Activated naive CD8-positive, alpha-beta T cell (primary cell): ENCODE data around the gene APOL2.
"Not testable (repeated sequence)": the region's sequence is repeated elsewhere in the genome, so short reads cannot be mapped to it uniquely, and the experiment has no call there.

Experiments used
- H3K27ac Mint-ChIP-seq: one replicate; pipeline ENCODE4 v1.8.0; 2021; ENCODE audit warnings: mixed read lengths
- H3K27me3 Mint-ChIP-seq: one replicate; pipeline ENCODE4 v1.8.0; 2021; ENCODE audit warnings: mixed read lengths
- H3K36me3 Mint-ChIP-seq: one replicate; pipeline ENCODE4 v1.8.0; 2021; ENCODE audit warnings: mixed read lengths
- H3K4me1 Mint-ChIP-seq: one replicate; pipeline ENCODE4 v1.8.0; 2021; ENCODE audit warnings: low read depth, mixed read lengths
- H3K4me3 Mint-ChIP-seq: one replicate; pipeline ENCODE4 v1.8.0; 2021; ENCODE audit warnings: mild to moderate bottlenecking, mixed read lengths
- H3K9me3 Mint-ChIP-seq: one replicate; pipeline ENCODE4 v1.8.0; 2021; ENCODE audit warnings: low read depth, mixed read lengths

APOL2 gene

DNA sequence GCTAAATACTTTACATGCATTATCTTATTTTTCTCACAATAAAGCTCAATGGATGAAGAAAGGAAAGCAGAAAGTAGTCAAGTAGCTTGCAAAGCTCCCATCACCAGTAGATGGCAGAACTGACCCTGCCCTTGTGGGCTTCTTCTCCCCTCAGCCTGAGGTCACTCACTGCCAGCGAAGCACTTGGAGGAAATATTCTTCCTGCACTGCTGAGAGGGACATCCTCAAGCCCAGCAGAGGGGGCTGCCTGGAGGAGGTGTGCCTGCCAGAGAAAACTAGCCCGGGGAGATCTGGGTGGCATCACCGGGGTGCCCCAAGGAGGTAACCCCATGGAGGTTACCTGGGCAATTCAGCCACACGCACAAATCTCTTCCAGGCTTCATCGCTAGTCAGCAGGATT lies 44.4 kb downstream of the APOL2 start:
- no peaks in the 10 kb centered on the region for H3K9me3 Mint-ChIP-seq
- no peak overlapping the region for H3K4me3 Mint-ChIP-seq
- no peaks in the 10 kb centered on the region for H3K27me3 Mint-ChIP-seq
- H3K27ac Mint-ChIP-seq, result no peak overlapping the region
- H3K36me3 Mint-ChIP-seq, result no peaks in the 10 kb centered on the region
- peaks cover 19% of the 10 kb centered on the region for H3K4me1 Mint-ChIP-seq

DNA sequence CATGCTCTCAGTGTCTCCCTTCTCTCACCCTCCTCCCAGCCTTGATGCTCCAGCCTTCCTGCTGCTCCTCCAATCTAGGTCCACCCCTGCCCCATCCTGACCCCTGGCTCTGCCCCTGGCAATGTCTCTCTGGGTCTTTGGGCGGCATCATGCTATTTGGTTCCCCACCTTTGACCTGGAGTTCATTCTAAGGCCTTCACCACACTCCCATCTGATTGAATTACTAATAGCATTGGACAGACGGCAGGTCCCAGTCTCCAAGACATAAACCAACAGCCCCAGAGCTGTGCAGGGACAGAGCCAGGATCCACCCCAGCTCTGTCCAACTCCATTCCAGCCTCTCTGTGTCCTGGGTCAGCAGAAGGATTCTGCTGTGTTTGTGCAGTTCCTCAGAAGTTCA lies 44.9 kb downstream of the APOL2 start:
- H3K36me3 Mint-ChIP-seq, result no peaks in the 10 kb centered on the region
- no peaks in the 10 kb centered on the region for H3K9me3 Mint-ChIP-seq
- no peaks in the 10 kb centered on the region for H3K27me3 Mint-ChIP-seq
- peaks cover 19% of the 10 kb centered on the region for H3K4me1 Mint-ChIP-seq
- H3K4me3 Mint-ChIP-seq, result no peak overlapping the region
- no peak overlapping the region for H3K27ac Mint-ChIP-seq

DNA sequence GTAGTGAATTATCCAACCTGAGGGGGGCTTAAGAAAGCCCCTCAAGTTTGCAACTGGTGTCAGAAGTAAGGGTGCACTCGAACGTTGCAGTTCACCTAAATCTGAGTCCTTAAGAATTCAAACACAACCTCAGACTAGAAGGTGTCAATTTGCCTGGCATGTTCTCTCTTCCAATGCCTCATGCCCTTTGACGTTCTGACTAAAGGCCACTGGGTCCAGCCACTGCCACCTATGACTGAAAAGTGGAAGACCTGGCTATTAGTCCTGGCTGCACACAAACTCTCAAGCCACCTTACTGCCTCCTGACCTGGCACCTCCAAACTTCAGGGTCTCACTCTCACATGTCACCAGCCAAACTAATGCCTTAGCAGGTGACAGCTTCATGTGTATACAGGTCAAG lies 45.8 kb downstream of the APOL2 start:
- H3K9me3 Mint-ChIP-seq, result no peaks in the 10 kb centered on the region
- H3K4me1 Mint-ChIP-seq, result peaks cover 19% of the 10 kb centered on the region
- H3K27ac Mint-ChIP-seq, result no peak overlapping the region
- no peaks in the 10 kb centered on the region for H3K27me3 Mint-ChIP-seq
- no peaks in the 10 kb centered on the region for H3K36me3 Mint-ChIP-seq
- no peak overlapping the region for H3K4me3 Mint-ChIP-seq

DNA sequence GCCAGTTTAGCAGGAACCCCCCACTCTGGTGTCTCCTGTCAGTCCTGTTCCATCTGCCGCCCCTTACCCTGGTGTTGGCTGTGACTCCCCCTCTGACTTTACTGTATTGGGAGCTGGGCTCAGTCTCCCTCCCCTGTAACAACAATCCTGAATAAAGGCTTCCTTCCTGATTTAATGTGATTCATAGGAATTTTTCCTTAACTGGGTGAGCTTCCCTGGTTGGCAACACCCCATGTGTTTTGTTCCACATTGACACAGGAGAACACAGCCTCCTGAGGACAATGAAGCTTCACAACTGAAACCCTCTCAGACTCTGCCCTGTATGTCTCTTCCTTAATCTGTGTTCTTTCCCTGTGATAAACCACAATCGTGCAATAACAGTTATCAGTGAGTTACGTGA lies 46.2 kb downstream of the APOL2 start:
- Mint-ChIP-seq H3K27me3 (no peaks in the 10 kb centered on the region), H3K4me3 (no peak overlapping the region), H3K4me1 (peaks cover 16% of the 10 kb centered on the region), H3K36me3 (no peaks in the 10 kb centered on the region), H3K27ac (no peak overlapping the region), H3K9me3 (no peaks in the 10 kb centered on the region)

DNA sequence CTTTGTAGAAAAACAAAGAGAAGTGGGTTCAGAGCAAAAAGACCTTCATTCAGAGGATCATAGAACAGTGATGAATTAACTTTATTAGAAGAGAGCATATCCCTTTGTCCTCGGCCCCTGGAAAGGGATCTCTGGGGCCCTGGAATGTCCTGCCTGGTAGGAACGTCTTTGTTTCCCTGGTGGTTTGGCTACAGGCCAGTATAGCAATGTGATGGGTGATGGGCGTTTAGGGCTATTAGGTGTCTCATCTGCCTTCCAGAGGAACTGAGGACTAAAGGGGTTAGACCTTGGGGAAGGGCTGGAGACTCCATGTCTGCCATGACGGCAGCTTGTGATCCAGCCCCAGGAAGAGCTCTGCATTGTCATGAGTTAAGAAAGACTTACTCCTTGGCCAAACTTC lies 46.8 kb downstream of the APOL2 start:
- H3K9me3 Mint-ChIP-seq, result no peaks in the 10 kb centered on the region
- no peak overlapping the region for H3K4me3 Mint-ChIP-seq
- H3K27ac Mint-ChIP-seq, result no peak overlapping the region
- H3K27me3 Mint-ChIP-seq, result no peaks in the 10 kb centered on the region
- H3K4me1 Mint-ChIP-seq, result peaks cover 10% of the 10 kb centered on the region
- no peaks in the 10 kb centered on the region for H3K36me3 Mint-ChIP-seq

DNA sequence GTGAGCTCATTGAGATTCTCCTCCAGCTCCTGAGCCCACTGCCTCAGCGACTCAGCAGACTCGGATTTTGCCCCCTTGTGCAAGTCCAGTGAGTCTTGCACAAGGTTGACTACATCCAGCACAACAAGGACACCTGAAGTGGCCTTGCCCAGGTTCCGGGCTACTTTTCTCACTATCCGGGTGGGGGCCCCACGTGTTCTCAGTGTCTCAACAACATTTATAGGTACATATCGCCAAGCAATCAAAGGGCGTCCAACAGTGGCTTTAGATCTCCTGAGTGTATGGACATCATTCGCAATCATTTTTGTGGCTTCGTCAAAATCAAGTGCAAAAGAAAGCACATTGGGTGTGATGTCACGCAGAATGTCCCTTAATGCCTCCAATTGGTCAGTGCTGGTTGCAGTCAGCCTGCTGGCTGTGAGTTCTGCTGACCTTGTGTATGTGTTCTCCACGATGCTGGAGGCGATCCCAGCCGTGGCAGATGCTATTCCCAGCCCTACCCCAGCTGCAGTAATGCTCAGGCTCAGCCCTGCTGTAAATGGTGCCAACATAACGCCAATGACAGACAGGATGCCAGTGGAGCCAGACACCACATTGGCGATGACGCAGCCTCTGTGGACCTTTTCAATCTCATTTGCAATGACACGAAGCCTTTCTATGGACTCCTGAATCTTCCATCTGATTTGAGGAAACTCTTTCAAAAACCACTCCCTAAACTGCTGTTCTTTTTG lies 48.1 kb downstream of the APOL2 start:
- Mint-ChIP-seq H3K36me3 (no peaks in the 10 kb centered on the region), H3K27me3 (no peaks in the 10 kb centered on the region), H3K4me1 (peaks cover 2% of the 10 kb centered on the region), H3K9me3 (no peaks in the 10 kb centered on the region), H3K4me3 (no peak overlapping the region), H3K27ac (no peak overlapping the region)

DNA sequence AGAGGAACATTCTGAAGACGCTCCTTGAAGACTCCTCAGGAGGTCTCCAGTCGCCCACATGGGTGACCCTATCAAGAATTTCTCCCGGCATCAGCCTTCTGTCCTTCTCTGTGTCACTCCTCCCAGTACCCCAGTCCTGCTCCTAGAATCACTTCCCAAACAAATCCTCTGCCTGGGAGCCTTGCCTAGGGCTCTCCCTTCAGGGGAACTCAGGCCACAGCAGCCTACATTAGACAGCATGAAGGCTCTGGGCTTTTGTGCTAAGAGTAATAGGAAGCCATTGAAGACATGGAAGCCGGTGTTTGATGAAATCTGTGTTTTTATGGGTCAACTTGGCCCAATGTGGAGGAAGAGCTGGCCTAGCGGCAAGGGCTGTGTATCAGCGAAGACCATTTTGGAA lies 51.5 kb downstream of the APOL2 start:
- not testable (repeated sequence) for H3K27ac Mint-ChIP-seq, H3K4me1 Mint-ChIP-seq, H3K4me3 Mint-ChIP-seq, H3K27me3 Mint-ChIP-seq, H3K9me3 Mint-ChIP-seq, H3K36me3 Mint-ChIP-seq

DNA sequence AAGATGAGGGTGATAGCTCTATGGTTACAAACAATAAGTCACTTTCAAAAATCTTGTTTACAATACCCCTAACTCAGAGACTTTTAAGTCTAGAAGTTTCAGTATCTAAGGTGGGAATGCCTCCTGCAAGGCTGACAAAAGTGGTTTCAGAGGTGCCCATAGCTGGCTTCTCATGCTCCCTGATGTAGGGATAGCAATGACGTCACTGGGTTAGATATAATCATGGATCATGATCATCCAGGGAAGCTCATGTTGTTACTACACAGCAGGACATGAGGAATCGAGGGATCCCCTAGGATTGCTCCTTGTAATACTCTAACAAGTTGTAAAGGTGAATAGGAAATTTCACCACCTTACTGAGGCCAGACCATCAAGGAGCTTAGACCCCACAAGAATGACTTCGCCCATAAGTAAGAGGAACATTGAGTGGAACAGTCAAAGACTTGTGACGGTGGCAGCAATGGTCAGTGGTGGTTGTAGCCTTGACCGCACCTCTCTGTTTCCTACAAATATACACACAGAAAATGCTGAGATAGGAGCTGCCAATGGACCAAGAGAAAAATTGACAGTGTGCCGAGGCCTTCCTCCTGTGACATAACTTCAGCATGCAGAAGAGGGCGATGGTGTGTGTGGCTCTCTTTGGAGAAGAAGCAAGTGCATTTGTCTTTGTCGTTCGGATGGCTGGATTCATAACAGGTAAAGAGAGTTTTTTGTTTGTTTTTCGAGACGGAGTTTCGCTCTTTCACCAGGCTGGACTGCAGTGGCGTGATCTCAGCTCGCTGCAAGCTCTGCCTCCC lies 53.3 kb downstream of the APOL2 start:
- Mint-ChIP-seq H3K27me3 (no peaks in the 10 kb centered on the region), H3K36me3 (no peaks in the 10 kb centered on the region), H3K4me1 (no peaks in the 10 kb centered on the region), H3K9me3 (no peaks in the 10 kb centered on the region), H3K4me3 (no peak overlapping the region), H3K27ac (no peak overlapping the region)

DNA sequence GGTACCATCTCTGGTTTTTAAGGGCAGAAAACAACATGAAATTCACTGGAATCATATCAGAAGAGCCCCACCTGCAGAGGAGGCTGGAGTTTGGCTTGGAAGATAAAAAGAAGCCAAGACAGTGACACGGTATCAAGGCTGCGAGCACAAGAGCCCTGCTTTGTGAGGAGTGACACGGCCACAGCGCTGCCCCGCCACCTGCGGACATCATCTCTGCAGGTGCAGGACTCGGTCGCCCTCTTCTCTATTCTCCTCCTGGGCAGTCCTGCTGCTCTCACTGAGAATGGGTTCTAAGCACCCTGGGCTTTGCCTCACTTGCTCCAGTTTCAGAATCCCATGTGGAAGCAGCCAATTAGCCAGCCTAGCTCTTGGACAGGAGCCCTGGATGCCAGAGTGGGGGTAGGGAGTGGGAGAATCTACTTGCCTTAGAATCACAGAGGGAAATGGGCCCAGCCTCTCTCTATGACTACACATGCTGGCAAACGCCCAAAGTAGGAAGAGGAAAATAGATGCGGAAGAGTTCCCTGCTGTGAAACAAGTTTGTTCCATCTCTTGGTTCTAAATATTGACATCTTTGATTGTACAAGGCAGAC lies 54.8 kb downstream of the APOL2 start:
- Mint-ChIP-seq H3K4me3 (no peak overlapping the region), H3K27me3 (no peaks in the 10 kb centered on the region), H3K4me1 (peaks cover 4% of the 10 kb centered on the region), H3K36me3 (no peaks in the 10 kb centered on the region), H3K27ac (no peak overlapping the region), H3K9me3 (no peaks in the 10 kb centered on the region)

DNA sequence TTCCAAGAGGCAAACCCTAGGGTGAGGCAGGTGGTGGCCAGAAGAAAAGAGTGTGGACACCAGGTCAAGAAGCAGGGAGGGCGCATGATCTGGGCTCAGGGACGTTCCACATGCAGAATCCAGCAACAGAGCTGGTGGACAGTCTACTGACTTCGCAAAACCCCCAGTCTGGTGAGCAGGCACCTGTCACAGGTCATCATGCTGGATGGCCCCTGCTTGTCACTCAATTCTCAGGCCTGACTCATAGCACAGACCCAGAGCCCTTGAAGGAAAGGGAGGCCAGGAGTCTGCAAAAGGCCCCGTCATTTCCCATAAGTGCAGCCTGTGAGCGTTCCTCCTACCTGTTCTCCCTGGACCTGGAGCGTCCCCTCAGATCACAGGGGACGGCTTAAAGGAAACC lies 55.9 kb downstream of the APOL2 start:
- no peak overlapping the region for H3K27ac Mint-ChIP-seq

DNA sequence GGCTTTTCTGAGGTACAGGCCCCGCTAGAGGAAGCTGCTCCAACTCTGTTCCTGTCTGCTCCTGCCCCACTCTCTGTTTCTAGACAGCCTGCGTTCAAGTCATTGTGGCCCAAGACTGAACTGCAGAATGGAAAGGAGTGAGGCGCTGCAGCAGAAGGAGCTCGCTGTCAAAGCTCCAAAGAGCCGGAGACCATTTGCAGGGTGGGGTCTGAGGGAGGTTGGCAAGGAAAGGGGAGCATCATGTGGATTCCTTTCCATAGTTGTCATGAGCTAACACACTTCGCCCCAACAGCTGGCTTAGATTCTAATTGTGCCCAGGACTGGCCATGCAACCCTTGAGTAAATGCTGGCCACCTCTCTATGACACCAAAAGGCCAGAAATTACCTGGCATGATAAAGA lies 56.5 kb downstream of the APOL2 start:
- no peaks in the 10 kb centered on the region for H3K9me3 Mint-ChIP-seq
- H3K36me3 Mint-ChIP-seq, result no peaks in the 10 kb centered on the region
- H3K4me3 Mint-ChIP-seq, result no peak overlapping the region
- H3K27ac Mint-ChIP-seq, result no peak overlapping the region
- no peaks in the 10 kb centered on the region for H3K27me3 Mint-ChIP-seq
- peaks cover 4% of the 10 kb centered on the region for H3K4me1 Mint-ChIP-seq

More for the DNA sequence above, 55.9 kb downstream of the APOL2 start:
- no peaks in the 10 kb centered on the region for H3K36me3 Mint-ChIP-seq
- H3K4me1 Mint-ChIP-seq, result peaks cover 4% of the 10 kb centered on the region
- H3K4me3 Mint-ChIP-seq, result no peak overlapping the region
- H3K27me3 Mint-ChIP-seq, result no peaks in the 10 kb centered on the region
- no peaks in the 10 kb centered on the region for H3K9me3 Mint-ChIP-seq

DNA sequence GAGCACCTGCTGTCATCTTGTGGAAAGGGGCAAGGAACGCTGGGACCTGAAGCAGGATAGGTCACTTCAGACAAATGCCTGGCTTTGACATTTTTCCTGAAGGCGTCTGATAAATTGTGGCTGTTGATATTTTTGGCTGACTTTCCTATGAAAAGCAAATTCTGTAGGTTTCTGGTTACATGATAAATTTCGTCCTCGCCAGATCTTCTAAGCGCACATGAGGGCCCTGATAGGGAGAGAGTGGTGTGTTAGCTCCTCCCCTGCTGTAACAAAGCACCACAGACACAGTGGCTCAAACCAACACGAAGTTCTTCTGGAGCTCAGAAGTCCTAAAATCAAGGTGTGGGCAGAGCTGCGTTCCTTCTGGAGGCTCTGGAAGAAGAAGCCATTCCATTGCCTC lies 57.3 kb downstream of the APOL2 start:
- H3K27ac Mint-ChIP-seq, result no peak overlapping the region
- no peak overlapping the region for H3K4me3 Mint-ChIP-seq
- H3K9me3 Mint-ChIP-seq, result no peaks in the 10 kb centered on the region
- no peaks in the 10 kb centered on the region for H3K27me3 Mint-ChIP-seq
- peaks cover 4% of the 10 kb centered on the region for H3K4me1 Mint-ChIP-seq
- H3K36me3 Mint-ChIP-seq, result no peaks in the 10 kb centered on the region

DNA sequence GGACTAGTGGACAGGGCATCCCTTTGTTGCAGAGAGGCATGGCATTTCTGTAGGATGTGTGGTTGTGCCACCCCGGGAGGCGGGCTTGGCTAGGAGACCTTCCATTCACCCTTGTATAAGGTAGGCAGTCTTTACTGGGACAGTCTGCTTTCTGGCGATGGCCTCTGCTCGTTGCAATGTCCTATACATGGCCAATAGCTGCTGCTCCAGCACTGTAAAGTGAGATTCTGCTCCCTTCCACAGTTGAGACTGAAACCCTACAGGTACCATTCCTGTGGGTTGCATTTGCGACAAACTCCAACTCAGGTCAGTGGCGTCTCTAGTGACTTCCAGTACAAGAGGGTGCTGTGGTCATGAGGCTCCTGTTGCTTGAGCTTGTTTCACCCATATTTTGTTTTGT lies 58.4 kb downstream of the APOL2 start:
- Mint-ChIP-seq H3K9me3 (no peaks in the 10 kb centered on the region), H3K27me3 (no peaks in the 10 kb centered on the region), H3K27ac (no peak overlapping the region), H3K36me3 (no peaks in the 10 kb centered on the region), H3K4me3 (no peak overlapping the region), H3K4me1 (peaks cover 4% of the 10 kb centered on the region)

DNA sequence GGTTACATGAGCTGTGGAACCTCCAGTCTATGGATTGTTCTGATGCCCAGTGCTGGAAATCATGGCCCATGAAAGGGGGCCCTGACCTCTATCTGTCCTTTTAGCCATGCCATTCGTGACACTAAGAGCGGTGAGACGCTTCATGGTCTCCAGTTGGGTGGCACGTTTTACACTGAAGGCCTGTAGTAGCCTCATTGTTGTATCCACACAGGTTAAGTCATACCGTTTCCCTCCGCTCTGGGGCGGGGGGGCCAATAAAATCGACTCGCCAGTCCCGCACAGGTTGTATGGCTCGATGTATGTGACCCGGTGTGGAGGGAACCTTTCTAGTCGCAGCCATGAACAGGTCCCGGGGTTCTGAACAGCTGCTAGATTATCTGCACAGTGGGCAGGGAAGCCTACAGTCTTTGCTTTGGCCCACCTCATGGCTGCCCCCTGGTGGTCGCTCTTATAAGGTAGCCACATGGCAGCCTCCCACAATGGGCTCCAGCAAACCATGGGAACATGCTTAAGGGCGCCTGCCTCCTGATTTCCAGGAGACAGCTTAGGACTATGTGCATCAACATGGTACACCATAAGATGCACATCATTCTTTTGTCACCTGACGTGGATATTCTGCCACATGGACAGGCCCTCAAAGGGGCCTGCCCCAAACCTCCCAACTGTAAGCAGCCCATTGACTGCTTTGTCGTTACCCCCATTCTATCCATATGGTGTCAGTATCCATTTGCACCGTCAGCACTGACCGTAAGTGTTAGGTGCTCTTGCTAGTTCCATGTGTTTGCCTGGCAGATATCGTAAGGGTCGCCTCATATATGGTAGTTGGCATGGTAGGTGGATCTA lies 59.1 kb downstream of the APOL2 start:
- no peaks in the 10 kb centered on the region for H3K27me3 Mint-ChIP-seq
- no peaks in the 10 kb centered on the region for H3K9me3 Mint-ChIP-seq
- H3K27ac Mint-ChIP-seq, result no peak overlapping the region

DNA sequence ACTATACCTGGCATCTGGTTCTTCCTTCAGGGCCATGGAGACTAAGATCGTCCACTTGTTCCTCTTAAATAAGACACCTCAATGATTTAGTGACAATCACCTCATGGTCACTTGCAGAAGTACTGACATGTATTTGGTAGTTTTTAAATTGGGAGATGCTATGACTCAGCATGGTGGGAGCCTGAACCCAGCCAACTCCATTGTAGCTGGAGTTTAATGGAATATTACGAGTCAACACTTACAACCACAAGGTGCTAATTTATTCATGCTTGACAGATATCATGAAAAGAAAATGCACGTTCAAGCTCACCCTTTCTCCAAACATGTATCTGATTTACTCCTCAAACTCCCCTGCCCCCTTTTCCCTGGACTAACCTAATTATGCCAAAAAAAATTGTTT lies 62.2 kb downstream of the APOL2 start:
- peaks cover 4% of the 10 kb centered on the region for H3K4me1 Mint-ChIP-seq
- H3K36me3 Mint-ChIP-seq, result no peaks in the 10 kb centered on the region
- H3K4me3 Mint-ChIP-seq, result no peak overlapping the region
- no peaks in the 10 kb centered on the region for H3K9me3 Mint-ChIP-seq
- H3K27me3 Mint-ChIP-seq, result no peaks in the 10 kb centered on the region
- no peak overlapping the region for H3K27ac Mint-ChIP-seq

More for the DNA sequence above, 59.1 kb downstream of the APOL2 start:
- H3K4me1 Mint-ChIP-seq, result peaks cover 4% of the 10 kb centered on the region
- H3K36me3 Mint-ChIP-seq, result no peaks in the 10 kb centered on the region
- no peak overlapping the region for H3K4me3 Mint-ChIP-seq
